ENCODE measurements around the gene KRT16. TPM values are rescaled to one million over a fixed set of nuclear protein-coding genes. Genes with fewer than 3 reads are reported as not detected.

The KRT16 gene
- total and polyA plus RNA-seq, 2 of the 8 experiments (the other 6 are each of a cell fraction or from before 2014, with no cell fraction given) = not detected

GRCh38 chr17:41627316-41628072 is 14.9 kb upstream of the KRT16 start:
- no peak overlapping the region for H3K18ac ChIP-seq (ENCODE audit: extremely low read depth, low read length)
- peak overlapping the region; percentile 57; the same call in 1 of the 2 replicates for H4K8ac ChIP-seq (ENCODE audit: extremely low read depth, insufficient read depth, low read length)
- H3K56ac ChIP-seq (replicated peaks; ENCODE audit: insufficient read length, low read depth, low read length) = no peak overlapping the region
- H2BK12ac ChIP-seq (ENCODE audit: low read depth, low read length) = no peak overlapping the region
- CTCF ChIA-PET (ENCODE audit: partially characterized antibody) = interaction anchor here (0.5 to 14.5 kb wide), 14 partner anchors 8 to 140 kb away, joined by 3 to 103 read pairs (median 4); partner anchors contain the start of gene KRT16
- no peaks in the 10 kb centered on the region for H3K27me3 ChIP-seq (replicated peaks in 1 of 4; ENCODE audit: control insufficient read depth in 3 of 4, extremely low read depth in 1 of 4, insufficient read depth in 3 of 4, low read length in 3 of 4)
- no peak overlapping the region for H2BK120ac ChIP-seq (replicated peaks; ENCODE audit: low read depth, low read length)
- no peak overlapping the region for H3K9ac ChIP-seq (replicated peaks in 1 of 4; ENCODE audit: extremely low read depth in 1 of 4, low read depth in 3 of 4, low read length in 3 of 4)
- peaks cover 0 to 6% (median 0%) of the 10 kb centered on the region in 4 experiments; a peak in 1 of 7 replicates for H3K4me1 ChIP-seq (replicated peaks in 1 of 4; ENCODE audit: control insufficient read depth in 3 of 4, insufficient read depth in 4 of 4, low read length in 3 of 4)
- no peaks in the 10 kb centered on the region for H3K9me3 ChIP-seq (ENCODE audit: insufficient read depth in 2 of 2, low read depth in 1 of 2, low read length in 1 of 2)
- H3K4ac ChIP-seq (replicated peaks; ENCODE audit: insufficient read length, low read depth, low read length) = no peak overlapping the region
- H3K23me2 ChIP-seq (ENCODE audit: low read depth, low read length) = peaks cover 2% of the 10 kb centered on the region; the same call in 1 of the 2 replicates
- H3K4me3 ChIP-seq (ENCODE audit: extremely low read depth in 1 of 4, insufficient read depth in 2 of 4, low read depth in 3 of 4, low read length in 4 of 4) = no peak overlapping the region
- H4K20me1 ChIP-seq (replicated peaks in 1 of 2; ENCODE audit: control insufficient read depth in 1 of 2, insufficient read depth in 2 of 2, low read length in 2 of 2) = peaks cover 0 to 2% of the 10 kb centered on the region in 2 experiments
- no peak overlapping the region for H3K27ac ChIP-seq (ENCODE audit: low read depth, low read length)
- no peaks in the 10 kb centered on the region; a peak in 1 of 8 replicates for H3K36me3 ChIP-seq (ENCODE audit: control insufficient read depth in 2 of 4, insufficient read depth in 4 of 4, low read length in 3 of 4)
- no peaks in the 10 kb centered on the region for H3K79me2 ChIP-seq (ENCODE audit: control insufficient read depth in 1 of 2, insufficient read depth in 2 of 2, low read length in 2 of 2)
- 86% methylated on average over 23 of the region's 23 CpGs; no CpG with 5 or more reads in 1 of the 2 experiments for WGBS, 2 experiments (ENCODE audit: extremely low coverage in 1 of 2, insufficient coverage in 1 of 2, insufficient read length in 1 of 2, insufficient replicate concordance in 2 of 2, low coverage in 1 of 2, low lambda C conversion rate in 2 of 2, missing lambda C conversion rate in 1 of 2)
- H3K4me2 ChIP-seq (ENCODE audit: insufficient read depth in 1 of 2, low read depth in 2 of 2, low read length in 2 of 2) = no peak overlapping the region
- no peak overlapping the region for H2AK5ac ChIP-seq (ENCODE audit: low read depth, low read length)
- TF ChIP-seq CTCF (IDR thresholded peaks at IDR 0.05; ENCODE audit: control extremely low read depth in 1 of 3, insufficient read depth in 1 of 3, low read depth in 1 of 3, low read length in 3 of 3) (peak in 1 of 3 experiments; percentile 23; a peak in 1 of 4 replicates), HDAC2 (IDR thresholded peaks at IDR 0.05; ENCODE audit: borderline replicate concordance in 1 of 2, low read depth in 2 of 2, low read length in 2 of 2) (no peak), RFX5 (IDR thresholded peaks at IDR 0.05; ENCODE audit: borderline replicate concordance, low read depth, low read length) (no peak), FOSL1 (IDR thresholded peaks at IDR 0.05; ENCODE audit: insufficient read depth, low read depth, low read length) (no peak), MAX (IDR thresholded peaks at IDR 0.05) (no peak)
- no peak overlapping the region for H3K23ac ChIP-seq (ENCODE audit: insufficient read length)
- no peak for FAIRE-seq
- no peak overlapping the region for H2BK5ac ChIP-seq (ENCODE audit: low read depth, low read length)
- H2BK20ac ChIP-seq (ENCODE audit: low read length) = no peak overlapping the region
- no peak overlapping the region for H2AFZ ChIP-seq (ENCODE audit: low read length)
- H3K14ac ChIP-seq (ENCODE audit: insufficient read length) = no peak overlapping the region
- no peak for DNase-seq (ENCODE audit: low read depth in 1 of 2, low spot score in 2 of 2)
- POLR2A ChIA-PET (ENCODE audit: partially characterized antibody) = interaction anchor here (1.2 to 1.3 kb wide), 2 partner anchors 12 to 99 kb away, joined by 3 to 4 read pairs; partner anchors contain the start of gene KRT19
- H2BK15ac ChIP-seq (ENCODE audit: low read length) = no peak overlapping the region
- H4K5ac ChIP-seq (ENCODE audit: insufficient read length, low read depth, low read length) = no peak overlapping the region
- no peak overlapping the region for H4K91ac ChIP-seq (replicated peaks; ENCODE audit: insufficient read length, low read length)
- H3K79me1 ChIP-seq (ENCODE audit: low read depth, low read length) = no peaks in the 10 kb centered on the region

Data from H1 (cell line).